Activated gamma-delta T cell (primary cell): Measurements from ENCODE around the gene MAP6.

Experiments used
- DNase-seq: peaks from one replicate; lab custom pipeline; 2025; lab: John Stamatoyannopoulos, UW

The MAP6 gene

DNA sequence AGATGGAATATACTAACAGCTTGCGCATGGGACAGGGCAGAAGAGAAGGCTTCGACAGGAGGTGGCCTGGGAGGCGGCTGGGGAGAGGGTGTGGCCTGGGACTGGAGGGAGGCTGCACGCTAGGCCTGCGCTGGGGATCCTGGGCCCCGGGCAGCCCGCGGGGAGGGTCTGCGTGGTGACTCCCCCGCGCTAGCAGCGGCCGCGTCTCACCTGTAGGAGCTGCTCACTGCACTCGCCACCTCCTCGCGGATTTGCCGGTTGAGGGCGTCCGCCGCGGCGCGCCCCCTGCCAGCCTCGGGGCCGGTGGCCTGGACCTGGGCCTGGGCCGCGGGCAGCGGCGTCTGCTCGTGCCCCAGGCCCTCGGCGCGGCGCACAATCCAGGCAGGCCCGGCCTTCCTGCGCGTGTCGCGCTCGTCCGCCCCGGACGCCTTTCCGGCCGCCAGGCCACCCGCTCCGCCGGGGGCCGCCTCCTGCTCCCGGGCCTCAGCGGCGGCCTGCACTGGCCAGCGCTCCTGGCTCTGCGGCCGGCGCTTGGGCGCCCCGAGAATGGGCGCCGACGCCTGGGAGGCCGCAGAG lies 1.5 kb downstream of the MAP6 start:
- DNase-seq = no peak

DNA sequence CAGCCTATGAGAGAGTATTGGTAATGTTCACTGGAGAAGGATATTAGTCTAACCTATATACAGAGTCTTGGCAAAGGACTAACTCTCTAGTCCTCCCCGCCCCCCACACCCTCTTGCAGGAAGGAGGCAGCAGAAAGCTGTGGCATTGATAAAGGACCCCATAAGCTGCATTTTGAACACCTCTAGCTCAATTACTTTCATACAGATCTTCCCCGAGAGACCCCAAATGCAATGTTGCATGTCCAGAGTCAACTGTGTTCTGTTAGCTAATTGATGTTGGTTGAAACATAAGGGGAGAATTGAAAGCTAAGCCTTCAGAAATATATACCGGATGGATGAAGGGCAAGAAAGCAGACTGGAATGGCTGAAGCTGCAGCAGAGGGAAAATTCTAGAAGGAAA lies 2.8 kb downstream of the MAP6 start:
- no peak for DNase-seq

DNA sequence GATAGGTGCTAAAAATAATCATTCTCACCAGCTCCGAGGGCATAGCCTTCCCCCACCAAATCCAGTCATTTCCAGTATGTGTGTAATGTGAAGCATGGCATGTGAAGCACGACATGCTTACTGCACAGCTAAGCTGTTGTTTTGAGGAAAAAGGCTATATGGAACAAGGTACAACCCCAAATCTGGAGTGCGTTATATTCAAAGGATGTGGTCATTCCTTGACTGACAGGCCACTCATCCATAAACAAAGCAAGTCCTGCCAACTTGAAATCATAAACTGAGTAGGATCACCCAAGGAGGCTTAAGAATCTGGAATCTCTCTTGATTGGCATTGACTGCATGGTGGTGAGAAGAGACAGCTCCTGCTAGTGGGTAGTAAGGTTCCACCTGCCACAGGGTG lies 3.7 kb downstream of the MAP6 start:
- DNase-seq = no peak

DNA sequence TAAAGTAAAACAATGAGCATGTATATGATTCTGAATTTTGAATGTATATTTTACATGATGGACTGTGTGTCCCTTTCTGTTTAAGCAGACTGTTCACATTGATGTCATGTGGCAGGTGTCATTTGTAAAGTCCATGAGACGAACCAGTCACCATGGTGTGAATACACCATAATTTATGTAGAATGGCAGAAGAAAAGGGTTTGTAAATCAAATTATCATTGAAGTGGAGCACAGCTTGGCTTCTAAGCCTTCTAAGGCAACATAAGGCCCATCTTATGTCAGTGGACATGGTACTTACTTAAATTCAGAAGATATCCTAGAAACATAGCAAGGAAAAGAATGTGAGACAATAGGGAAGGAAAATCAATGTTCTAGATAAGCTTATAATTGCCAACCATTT lies 4.4 kb downstream of the MAP6 start:
- DNase-seq = no peak

DNA sequence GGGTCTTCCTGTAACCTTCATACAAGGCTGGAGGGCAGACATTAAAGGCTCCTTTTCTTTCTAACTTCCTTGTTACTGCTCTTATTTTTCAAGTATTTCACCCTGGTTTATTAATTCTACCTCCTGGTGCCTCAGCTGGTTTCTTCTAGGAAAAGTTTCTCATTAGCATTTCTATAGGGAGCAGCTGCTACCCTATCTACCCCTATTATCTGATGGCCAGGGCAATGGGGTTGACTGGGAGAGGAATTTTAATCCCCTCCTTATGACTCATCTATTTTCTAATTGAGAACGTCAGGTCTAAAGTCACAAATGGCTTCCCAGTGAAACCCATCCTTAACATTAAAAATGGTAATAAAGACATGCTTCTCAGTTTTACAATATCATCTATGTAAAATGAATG lies 5.0 kb downstream of the MAP6 start:
- no peak for DNase-seq

DNA sequence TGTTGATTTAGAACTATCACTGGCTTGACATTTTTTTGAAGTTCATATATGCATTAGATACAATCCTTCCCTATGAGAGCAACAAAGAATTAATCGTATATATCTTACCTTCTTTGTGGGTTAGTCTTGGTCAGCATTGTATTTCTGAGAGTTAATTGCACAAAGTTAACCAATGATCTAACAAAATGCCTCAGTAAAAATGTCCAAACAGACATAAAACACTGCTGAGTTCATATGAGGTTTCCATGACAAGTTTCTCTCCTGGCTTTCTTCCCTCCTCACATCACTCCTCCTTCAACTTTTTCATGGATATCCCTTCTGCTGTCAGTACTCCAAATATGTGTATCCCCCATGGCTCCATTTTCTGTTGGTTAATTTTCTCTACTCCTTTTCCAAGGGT lies 9.0 kb downstream of the MAP6 start:
- DNase-seq = no peak

DNA sequence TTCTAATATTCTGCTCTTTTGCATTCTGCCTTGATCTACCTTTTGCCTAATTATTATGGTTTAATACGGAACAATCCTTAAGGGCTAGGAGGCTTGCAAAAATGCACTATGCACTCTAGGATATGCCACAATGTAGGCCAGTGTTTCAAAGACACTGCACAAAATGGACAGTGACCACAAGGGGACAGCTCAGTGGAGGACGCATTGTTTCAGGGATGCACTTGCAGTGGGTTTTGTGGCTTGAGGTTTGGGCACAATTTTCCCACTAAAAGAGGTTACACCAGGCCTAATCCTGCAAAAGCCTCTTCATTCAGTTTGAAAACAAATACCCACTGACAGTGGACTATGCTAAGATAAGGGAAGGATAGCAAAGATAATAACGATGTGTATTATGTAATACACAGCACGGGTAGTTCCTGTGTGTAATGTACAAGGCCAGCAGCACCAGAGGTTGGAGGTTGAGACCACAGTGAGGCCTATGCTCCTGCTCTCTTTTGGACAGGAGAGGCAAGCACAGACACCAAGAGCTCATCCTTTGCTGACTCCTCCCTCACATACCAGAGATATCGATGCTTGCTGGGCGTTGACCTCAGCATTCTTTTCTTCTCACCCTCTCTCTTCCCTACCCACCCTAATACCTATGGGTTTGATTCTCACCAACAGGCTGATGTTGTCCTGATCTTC lies 12.7 kb downstream of the MAP6 start:
- DNase-seq = no peak

DNA sequence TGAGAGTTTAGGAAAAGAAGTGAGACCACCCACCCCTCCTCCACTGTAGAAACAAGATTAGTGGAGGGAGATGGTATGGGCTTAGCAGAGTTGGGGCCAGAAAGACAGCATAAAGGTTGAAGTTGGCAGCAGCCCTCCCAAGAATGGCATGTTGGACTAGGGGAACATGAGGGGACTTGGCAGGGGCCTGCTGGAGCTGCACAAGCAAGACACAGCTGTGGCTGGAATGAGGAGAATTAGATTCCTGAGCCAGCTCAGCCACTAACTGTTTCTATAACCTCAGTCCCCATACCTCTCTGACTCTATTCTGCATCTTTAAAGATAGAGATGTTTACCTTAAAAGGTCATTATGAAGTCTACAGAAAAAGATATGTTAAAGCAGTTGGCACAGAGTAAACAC lies 13.2 kb downstream of the MAP6 start:
- no peak for DNase-seq

DNA sequence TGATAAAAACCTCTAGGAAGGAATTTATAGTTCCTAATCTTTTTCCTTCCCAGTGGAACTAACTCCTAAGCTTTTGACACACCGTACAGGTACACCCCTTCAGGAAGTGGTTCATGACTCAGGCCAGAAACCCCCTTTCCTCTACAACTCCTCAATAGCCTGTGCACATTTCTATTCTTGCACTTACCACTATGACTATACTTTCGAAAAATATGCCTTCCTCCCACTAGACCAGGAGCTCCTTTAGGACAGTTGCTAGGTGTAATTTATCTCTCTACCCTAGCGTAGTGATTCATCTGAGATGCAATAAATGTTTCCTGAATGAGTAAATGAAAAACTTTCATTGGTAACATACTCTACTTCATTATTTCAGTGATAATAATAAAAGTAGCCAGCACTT lies 14.5 kb downstream of the MAP6 start:
- no peak for DNase-seq

DNA sequence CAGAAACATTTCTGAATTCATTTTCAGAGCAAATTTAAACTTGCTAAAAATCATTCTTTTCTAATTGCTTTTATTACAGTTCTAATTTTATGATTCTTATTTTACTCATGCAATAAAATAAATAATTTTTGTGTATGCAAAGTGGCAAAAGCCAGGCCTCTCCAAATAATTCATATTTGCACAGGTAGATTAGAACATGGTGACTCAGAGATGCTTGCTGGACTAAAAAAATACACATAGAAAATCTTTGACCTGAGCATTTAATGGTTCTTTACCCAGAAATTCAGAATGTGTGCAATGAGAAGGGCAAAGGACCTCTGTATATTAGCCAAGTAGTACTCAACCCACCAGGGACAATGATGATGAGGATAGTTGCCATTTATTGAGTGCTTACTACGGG lies 15.3 kb downstream of the MAP6 start:
- DNase-seq = no peak

DNA sequence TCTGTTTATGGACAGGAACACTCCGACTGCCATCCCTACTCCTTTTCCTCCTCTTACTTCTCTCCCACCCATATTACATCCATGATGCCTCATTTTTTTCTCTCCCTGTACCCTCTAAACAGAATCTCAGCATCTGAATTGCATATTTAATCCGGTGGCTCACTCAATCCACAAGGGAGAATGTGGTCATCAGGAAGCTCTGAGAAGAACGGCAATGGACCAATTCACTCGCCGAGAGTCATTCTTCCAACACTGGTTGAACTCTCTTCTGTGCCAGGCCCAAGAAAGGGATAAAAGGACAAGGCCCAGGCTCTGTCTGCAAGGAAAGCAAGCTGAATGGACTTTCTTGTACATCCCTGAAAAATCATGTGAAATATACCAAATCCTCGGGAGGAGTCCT lies 15.9 kb downstream of the MAP6 start:
- DNase-seq = no peak

DNA sequence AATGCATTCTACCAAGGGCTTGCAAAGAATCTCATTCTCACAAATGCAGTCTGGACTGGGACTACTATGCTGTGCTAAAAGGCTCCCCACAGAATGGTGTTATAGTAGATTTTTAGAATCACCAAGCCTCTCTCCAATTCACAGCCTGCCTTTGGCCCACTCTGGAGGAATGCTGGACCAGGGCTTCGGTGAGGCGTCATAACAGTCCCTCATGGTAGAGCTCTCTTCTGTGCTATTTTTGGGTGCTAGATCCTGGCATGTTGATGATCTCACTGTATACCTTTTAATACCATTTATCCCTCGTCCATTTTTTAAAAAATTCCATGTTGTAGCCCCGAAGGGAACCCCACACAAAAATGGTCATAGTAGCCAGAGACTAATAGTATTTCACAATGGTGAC lies 17.6 kb downstream of the MAP6 start:
- no peak for DNase-seq

DNA sequence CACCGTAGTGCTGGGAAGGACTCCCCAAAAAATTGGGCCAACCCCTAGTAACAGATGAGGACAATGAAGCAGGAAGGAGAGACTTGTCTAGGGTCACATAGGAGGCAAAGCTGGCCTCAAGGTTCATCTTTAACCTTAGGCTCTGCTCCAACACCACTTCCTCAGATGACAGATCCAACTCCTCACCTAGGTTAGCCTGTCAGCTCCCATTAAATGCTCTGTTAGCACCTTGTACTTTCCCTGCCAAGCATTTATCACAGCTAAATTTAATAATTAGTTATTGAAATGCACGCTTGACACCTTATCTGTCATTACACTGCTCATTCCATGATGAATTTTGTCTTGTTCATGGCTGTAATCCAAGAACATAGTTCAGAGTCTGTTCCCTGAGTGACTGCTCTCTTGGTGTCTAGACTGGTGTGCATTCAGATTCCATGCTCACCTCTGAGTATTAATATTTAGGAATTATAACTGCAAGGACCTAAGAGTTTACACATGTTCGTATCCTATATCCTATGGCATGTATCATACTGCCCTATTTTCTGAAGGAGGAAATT lies 18.6 kb downstream of the MAP6 start:
- DNase-seq = no peak

DNA sequence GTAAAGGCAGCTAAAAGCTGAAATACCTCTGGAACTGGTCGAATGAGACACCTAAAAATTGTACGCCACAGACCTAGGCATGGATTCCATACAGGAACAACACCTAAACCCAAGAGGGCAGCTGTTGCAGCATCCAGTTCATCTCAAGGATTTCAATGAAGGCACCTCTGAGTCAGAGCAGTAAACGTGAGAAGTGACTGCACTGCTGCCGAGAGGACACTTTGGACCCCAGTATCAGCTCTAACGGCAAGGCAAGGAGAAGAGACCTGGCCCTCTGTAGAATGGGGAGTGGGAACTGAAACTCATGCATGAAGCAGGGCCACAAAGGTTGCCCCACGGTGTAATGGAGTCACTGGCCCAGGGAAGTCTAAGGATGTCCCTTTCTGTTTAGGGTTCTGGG lies 23.9 kb downstream of the MAP6 start:
- DNase-seq = no peak

DNA sequence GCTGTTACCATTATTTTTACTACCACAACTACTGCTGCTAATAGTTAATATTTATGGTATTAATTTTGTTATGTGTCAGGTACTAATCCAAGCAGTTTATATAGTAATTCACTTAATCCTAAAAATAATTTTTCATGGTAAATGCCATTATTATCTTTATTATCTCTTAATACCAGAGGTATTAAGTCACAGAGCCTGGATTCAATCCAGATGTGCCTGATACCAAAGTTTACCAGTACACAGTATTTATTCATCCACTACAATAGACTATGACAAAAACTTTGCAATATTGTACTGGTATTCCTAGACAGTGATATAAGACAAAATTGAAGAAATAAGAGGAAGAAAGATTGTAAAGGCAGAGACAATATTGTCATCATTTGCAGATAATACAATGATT lies 24.5 kb downstream of the MAP6 start:
- no peak for DNase-seq

DNA sequence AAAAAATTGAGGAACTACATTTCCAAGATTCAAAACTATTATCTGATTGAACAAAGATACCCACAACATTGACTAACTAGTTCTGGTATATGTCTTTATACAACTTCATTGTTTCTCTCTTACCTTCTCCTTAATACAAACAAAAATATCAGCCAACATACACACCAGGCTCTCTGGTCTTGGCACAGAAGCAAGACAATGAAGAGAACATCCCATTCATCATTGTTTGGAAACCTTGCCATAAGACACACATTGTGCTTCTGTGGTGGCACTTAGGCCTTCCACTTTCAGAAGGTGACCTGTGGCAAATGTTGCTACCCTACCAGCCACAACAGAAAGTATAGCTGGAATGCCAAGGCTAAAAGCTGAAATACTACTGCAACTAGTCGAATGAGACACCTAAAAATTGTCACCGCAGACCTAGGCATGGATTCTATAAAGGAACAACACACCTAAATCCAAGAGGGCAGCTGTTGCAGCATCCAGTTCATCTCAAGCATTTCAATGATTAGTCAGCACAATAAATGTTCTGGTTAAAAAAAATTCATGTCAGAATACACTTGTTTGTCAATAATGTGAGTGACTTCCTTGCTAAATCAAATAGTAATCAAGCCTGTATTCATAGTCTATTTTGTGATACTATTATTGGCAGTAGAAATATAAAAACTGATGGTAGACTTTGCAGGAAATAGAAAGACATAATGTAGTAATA lies 26.3 kb downstream of the MAP6 start:
- DNase-seq = no peak

DNA sequence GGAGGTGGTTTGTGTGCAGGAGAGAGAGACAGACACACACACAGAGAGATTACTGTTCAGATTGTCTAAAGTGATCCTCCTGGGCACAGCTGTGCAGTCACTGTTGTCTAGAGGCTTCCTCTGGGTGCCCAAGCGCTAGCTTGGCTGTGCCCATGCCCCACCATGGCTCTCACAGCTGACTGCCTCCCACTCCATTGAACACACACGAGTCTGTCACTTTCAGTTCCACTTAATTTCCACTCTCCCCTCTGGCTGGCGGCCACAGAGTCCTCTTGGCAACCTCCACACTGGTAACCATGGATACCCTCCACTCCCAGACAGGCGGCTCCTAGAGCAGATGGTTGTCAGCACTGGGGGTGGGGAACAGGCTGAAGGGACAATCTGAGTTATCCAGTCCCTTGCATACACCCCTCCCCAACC lies 29.1 kb downstream of the MAP6 start:
- DNase-seq = no peak

DNA sequence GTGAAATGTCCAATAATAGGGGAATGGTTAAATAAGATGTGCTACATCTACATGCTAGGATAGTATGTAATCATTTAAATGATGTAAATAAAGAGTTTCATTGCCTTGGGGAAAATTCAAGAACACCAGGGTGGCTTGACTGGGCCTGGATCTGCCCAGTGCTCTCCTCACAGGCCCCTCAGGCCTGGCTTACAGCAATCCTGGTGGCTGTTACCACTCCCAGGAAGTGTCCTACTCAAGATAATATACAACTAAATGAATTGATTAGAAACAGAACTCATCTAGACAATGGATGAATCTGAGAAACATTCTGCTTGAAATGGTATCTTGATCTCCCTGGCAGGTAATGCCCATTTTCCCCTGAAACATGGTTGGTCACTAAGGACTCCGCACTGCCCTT lies 30.8 kb downstream of the MAP6 start:
- DNase-seq = no peak

DNA sequence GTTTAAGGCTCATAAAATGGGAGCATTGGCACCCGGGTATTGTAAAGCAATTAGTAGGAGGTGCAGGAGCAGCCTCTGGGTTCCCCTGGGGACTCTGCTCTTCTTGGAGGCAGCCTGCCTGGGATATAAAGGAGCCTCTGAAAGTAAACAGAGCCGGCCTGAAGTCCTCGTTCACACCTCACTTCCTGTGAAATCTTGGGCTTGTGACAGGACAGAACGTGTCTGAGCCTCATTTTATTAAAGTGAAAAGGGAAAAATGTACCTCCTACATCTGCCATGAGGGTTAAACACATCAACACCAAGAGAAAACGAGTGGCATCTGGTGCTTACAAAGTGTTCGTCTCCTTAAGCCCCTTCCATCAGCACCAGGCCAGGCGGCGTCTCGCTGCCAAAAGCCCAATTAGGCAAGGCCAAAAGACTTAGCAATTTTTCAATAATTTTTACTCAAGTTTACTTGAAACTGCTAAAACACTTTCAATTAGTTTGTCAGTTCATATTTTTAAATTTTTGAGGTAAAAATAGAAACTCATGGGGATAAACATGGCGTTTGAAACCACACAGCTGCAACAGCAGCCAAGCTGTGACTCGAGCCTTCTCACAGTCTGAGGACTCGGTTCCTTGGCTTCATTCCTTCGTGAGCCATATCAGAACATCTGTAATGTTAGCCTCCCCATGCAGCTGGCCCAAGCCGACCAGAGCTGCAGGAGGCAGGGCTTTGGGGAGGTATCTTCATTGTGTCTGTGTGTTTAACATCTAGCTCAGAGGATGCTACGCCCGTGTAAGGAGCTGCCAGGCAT lies 33.6 kb downstream of the MAP6 start:
- DNase-seq = no peak

DNA sequence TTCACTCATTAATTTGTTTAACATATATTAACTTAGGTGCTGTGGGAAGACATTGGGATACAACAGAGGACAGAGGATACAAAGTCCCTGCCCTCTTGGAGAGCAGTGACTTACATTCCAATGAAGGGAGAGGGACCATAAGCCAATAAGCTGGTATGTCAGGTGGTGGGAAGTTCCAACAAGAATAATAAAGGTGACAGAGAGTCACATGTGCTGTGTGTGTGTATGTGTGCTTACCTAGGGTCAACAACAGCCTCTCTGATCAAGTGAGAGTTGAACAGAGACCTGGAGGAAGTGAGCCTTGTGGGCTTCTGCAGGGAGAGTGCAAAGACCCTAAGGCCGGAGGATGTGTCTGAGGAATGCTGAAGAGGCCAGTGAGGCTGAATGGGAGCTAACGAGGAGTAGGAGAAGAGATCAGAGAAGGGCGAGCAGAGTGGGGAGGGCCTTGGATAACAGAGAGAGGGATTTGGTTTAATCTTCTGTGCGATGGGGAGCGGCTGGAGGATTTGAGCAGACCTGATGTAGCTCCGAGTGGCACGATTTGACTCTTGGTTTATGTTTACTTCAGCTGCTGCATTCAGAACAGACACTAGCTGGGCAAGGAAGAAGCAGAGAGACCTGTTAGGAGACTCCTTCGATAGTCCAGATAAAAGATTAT lies 35.3 kb downstream of the MAP6 start:
- no peak for DNase-seq

DNA sequence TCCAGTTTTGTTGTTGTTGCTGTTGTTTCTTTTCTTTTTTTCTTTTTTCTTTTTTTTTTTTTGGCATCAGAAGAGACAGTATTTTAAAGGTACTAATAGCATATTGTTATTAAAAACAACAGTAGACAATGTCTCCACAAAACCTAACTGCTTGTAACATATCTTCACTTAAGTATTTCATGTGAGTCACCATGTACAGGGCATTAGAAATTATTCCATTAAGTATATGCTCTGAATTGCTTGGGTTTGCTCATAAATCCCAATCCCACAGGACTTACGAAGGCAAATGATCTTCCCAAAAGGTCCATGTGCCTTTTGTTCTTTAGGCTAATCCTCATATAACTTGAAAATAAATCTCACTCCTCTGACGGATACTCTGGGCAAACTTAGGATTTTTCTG lies 35.9 kb downstream of the MAP6 start:
- DNase-seq = no peak

DNA sequence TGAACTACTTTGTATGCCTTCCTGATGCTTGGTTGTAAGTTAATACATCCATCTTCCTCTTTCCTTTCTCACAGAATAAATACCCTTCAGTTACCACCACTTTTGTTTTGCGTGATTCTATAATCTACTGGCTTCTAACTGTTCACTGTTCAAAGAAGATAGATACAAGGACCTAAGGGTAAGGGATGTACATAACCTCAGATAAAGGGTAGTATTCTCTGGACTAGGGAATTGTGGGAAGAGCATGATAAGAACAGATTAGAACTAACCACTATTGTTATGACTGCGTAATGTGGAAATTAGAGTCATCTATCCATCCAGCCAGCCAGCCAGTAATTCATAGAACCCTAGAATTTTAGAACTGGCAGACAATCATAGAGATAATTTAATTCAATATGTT lies 36.4 kb downstream of the MAP6 start:
- no peak for DNase-seq
